HEK293T (cell line): ENCODE measurements around the gene MED7.

Experiments used
- ARNT ChIP-seq: fragments of 450-650 bp; IDR thresholded peaks from 2 replicates; pipeline ENCODE4 v1.6.1; 2017; ENCODE audit warnings: mild to moderate bottlenecking
- BHLHE40 ChIP-seq: fragments of 450-650 bp; IDR thresholded peaks from 2 replicates; pipeline ENCODE4 v1.6.1; 2016; ENCODE audit warnings: mild to moderate bottlenecking, moderate library complexity, borderline replicate concordance
- CTBP1 ChIP-seq: fragments of 450-650 bp; IDR thresholded peaks from 2 replicates; pipeline ENCODE4 v1.6.1; 2016; ENCODE audit warnings: borderline replicate concordance
- ELF4 ChIP-seq: fragments of 450-650 bp; IDR thresholded peaks from 2 replicates; pipeline ENCODE4 v1.6.1; 2017; ENCODE audit warnings: antibody characterized with exemption
- FOXK2 ChIP-seq: fragments of 450-650 bp; IDR thresholded peaks from 2 replicates; pipeline ENCODE4 v1.6.1; 2016; ENCODE audit warnings: mild to moderate bottlenecking
- FOXM1 ChIP-seq: fragments of 450-650 bp; IDR thresholded peaks from 2 replicates; pipeline ENCODE4 v1.6.1; 2017; ENCODE audit warnings: mild to moderate bottlenecking, borderline replicate concordance
- HDGF ChIP-seq: fragments of 450-650 bp; IDR thresholded peaks from 2 replicates; pipeline ENCODE4 v1.6.1; 2017; ENCODE audit warnings: antibody characterized with exemption, borderline replicate concordance
- L3MBTL2 ChIP-seq: fragments of 450-650 bp; conservative IDR thresholded peaks from 2 replicates; pipeline ENCODE4 v1.6.1; 2016; ENCODE audit warnings: mild to moderate bottlenecking
- SP1 ChIP-seq: fragments of 450-650 bp; IDR thresholded peaks from 2 replicates; pipeline ENCODE4 v1.6.1; 2017
- SUZ12 ChIP-seq: fragments of 450-650 bp; IDR thresholded peaks from 2 replicates; pipeline ENCODE4 v1.6.1; 2016; ENCODE audit warnings: mild to moderate bottlenecking
- TARDBP ChIP-seq: fragments of 450-650 bp; IDR thresholded peaks from 2 replicates; pipeline ENCODE4 v1.6.1; 2016
- ZNF384 ChIP-seq: fragments of 450-650 bp; IDR thresholded peaks from 2 replicates; pipeline ENCODE4 v1.6.1; 2016

- TF ChIP-seq SUZ12 (no peak), HDGF (no peak), FOXK2 (no peak), ELF4 (no peak), ARNT (no peak), ZNF384 (no peak), CTBP1 (no peak), L3MBTL2 (no peak), SP1 (no peak), TARDBP (no peak), FOXM1 (no peak), BHLHE40 (no peak)
Observed at GRCh38 chr5:157168286-157168685, 25.6 kb upstream of the MED7 start.
